Activated naive CD8-positive, alpha-beta T cell treated with anti-CD3 and anti-CD28 coated beads, Interleukin-2, amount 50 U/mL, for 24 hours (primary cell): ENCODE results near the gene PHACTR1.

Source experiments
- ATAC-seq: fragments of 150-1000 bp; cut with Tn5 transposase; one replicate; pipeline ENCODE4 v1.10.0; 2021
- DNase-seq: peaks from one replicate; pipeline ENCODE4 v3.0.0; 2021
- H3K27ac Mint-ChIP-seq: one replicate; pipeline ENCODE4 v1.8.0; 2021; ENCODE audit warnings: mild to moderate bottlenecking, mixed read lengths
- H3K27me3 Mint-ChIP-seq: one replicate; pipeline ENCODE4 v1.8.0; 2021; ENCODE audit warnings: mixed read lengths
- H3K36me3 Mint-ChIP-seq: one replicate; pipeline ENCODE4 v1.8.0; 2021; ENCODE audit warnings: low read depth, mixed read lengths
- H3K4me1 Mint-ChIP-seq: one replicate; pipeline ENCODE4 v1.8.0; 2021; ENCODE audit warnings: mixed read lengths
- H3K4me3 Mint-ChIP-seq: one replicate; pipeline ENCODE4 v1.8.0; 2021; ENCODE audit warnings: mild to moderate bottlenecking, moderate library complexity, mixed read lengths
- H3K9me3 Mint-ChIP-seq: one replicate; pipeline ENCODE4 v1.8.0; 2021; ENCODE audit warnings: mixed read lengths

The PHACTR1 gene

DNA sequence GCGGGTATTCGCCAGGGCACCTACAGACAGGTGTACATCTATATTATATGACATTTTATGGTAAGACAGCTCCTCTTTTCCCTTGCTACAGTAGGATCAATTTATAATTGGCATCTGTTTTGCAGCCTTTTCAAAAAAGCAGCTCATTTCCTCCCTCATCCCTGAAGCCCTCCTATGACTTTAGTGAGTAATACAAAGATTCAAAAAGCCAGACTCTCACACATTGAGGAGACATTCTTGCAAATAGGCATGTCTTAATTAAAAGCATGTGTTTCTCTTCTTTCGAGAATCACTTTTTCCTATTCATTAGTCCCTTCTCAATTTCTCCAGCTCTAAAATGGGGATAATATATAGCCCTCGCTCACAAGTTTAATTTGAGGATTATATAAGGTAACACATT, 328.3 kb downstream of the PHACTR1 start:
- no peaks in the 10 kb centered on the region for H3K36me3 Mint-ChIP-seq
- no peak overlapping the region for H3K4me3 Mint-ChIP-seq
- no peak for DNase-seq
- H3K27ac Mint-ChIP-seq = no peak overlapping the region
- H3K27me3 Mint-ChIP-seq = peaks cover 11% of the 10 kb centered on the region
- no peak for ATAC-seq
- no peaks in the 10 kb centered on the region for H3K9me3 Mint-ChIP-seq
- peaks cover 7% of the 10 kb centered on the region for H3K4me1 Mint-ChIP-seq

GRCh38 chr6:13045676-13046075, 329.1 kb downstream of the PHACTR1 start:
- Mint-ChIP-seq H3K9me3 (no peaks in the 10 kb centered on the region), H3K36me3 (no peaks in the 10 kb centered on the region), H3K4me1 (peaks cover 7% of the 10 kb centered on the region), H3K27me3 (peaks cover 7% of the 10 kb centered on the region), H3K4me3 (no peak overlapping the region), H3K27ac (no peak overlapping the region)
- no peak for ATAC-seq
- DNase-seq = no peak

- Mint-ChIP-seq H3K27ac (no peak overlapping the region), H3K4me1 (peaks cover 7% of the 10 kb centered on the region)
- no peak for ATAC-seq
Observed at GRCh38 chr6:13046084-13046483, 329.5 kb downstream of the PHACTR1 start.

DNA sequence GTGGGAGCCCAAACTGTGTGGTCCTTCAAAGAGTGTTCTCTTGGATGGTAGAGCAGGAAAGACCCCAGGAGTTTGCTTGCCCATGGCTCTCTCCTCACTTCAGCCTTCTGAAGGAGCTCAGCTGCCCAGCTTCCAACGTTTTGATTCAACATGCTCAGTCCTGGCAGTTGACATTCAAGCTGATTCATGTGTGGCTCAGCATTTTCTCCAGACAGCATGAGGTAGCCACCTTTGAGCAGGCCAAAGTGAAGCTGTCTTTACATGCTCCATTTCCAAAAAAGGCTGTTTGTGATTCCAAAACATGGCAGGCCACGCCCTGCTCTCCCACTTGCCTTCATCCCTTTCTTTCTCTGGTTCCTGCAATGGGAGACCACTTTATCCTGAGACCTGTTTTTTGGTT, 331.5 kb downstream of the PHACTR1 start:
- no peak for ATAC-seq
- no peak for DNase-seq
- H3K9me3 Mint-ChIP-seq = no peaks in the 10 kb centered on the region
- no peak overlapping the region for H3K4me3 Mint-ChIP-seq
- H3K27me3 Mint-ChIP-seq = peaks cover 6% of the 10 kb centered on the region
- H3K27ac Mint-ChIP-seq = no peak overlapping the region
- no peaks in the 10 kb centered on the region for H3K36me3 Mint-ChIP-seq
- H3K4me1 Mint-ChIP-seq = peaks cover under 1% of the 10 kb centered on the region

More at GRCh38 chr6:13046084-13046483, 329.5 kb downstream of the PHACTR1 start:
- no peak for DNase-seq
- no peaks in the 10 kb centered on the region for H3K9me3 Mint-ChIP-seq
- peaks cover 7% of the 10 kb centered on the region for H3K27me3 Mint-ChIP-seq
- H3K4me3 Mint-ChIP-seq = no peak overlapping the region
- H3K36me3 Mint-ChIP-seq = no peaks in the 10 kb centered on the region

DNA sequence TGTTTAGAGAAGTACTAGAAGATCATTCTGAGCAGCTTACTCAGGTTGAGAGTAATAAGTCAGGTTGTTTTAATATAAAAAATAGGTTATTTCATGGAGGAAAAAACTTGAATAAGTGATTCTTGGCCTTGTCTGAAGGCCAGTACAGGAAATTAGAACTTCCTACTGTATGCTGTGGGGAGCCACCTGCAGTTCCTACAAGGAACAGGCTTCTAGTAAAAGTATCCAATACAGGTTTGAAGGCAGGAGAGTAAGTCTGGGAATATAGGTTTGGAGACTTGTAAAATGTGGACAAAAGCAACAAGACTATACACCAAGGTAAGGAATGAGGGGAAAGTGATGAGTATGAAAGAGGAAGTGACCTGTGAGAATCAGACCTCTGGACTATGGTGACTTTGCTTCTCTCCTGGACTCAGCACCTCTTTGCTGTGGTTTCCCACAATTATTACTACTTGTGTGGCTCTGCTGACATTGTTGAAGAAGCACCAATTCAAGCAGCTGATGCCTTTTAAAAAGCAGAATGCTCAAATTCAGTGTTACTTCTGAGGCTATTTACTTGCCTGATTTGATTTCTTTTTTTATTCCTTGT, 333.2 kb downstream of the PHACTR1 start:
- ATAC-seq = no peak

GRCh38 chr6:13053006-13053461, 336.5 kb downstream of the PHACTR1 start:
- Mint-ChIP-seq H3K9me3 (no peaks in the 10 kb centered on the region), H3K27ac (no peak overlapping the region), H3K36me3 (no peaks in the 10 kb centered on the region), H3K27me3 (peaks cover 5% of the 10 kb centered on the region), H3K4me3 (no peak overlapping the region), H3K4me1 (no peaks in the 10 kb centered on the region)
- ATAC-seq (no peak), DNase-seq (no peak)

More for the DNA sequence above, 333.2 kb downstream of the PHACTR1 start:
- H3K27me3 Mint-ChIP-seq = peaks cover 7% of the 10 kb centered on the region
- no peak for DNase-seq
- H3K9me3 Mint-ChIP-seq = no peaks in the 10 kb centered on the region
- no peak overlapping the region for H3K27ac Mint-ChIP-seq
- H3K36me3 Mint-ChIP-seq = no peaks in the 10 kb centered on the region
- no peaks in the 10 kb centered on the region for H3K4me1 Mint-ChIP-seq
- H3K4me3 Mint-ChIP-seq = no peak overlapping the region

- Mint-ChIP-seq H3K9me3 (no peaks in the 10 kb centered on the region), H3K27ac (no peak overlapping the region), H3K36me3 (no peaks in the 10 kb centered on the region), H3K27me3 (peaks cover 2% of the 10 kb centered on the region), H3K4me1 (no peaks in the 10 kb centered on the region), H3K4me3 (no peak overlapping the region)
- no peak for DNase-seq
- ATAC-seq = no peak
Observed at GRCh38 chr6:13058051-13058450, 341.5 kb downstream of the PHACTR1 start.

GRCh38 chr6:13059026-13059425, 342.5 kb downstream of the PHACTR1 start:
- DNase-seq = no peak
- no peaks in the 10 kb centered on the region for H3K4me1 Mint-ChIP-seq
- no peak overlapping the region for H3K4me3 Mint-ChIP-seq
- ATAC-seq = no peak
- no peaks in the 10 kb centered on the region for H3K36me3 Mint-ChIP-seq
- no peaks in the 10 kb centered on the region for H3K9me3 Mint-ChIP-seq
- H3K27me3 Mint-ChIP-seq = peaks cover 2% of the 10 kb centered on the region
- no peak overlapping the region for H3K27ac Mint-ChIP-seq

DNA sequence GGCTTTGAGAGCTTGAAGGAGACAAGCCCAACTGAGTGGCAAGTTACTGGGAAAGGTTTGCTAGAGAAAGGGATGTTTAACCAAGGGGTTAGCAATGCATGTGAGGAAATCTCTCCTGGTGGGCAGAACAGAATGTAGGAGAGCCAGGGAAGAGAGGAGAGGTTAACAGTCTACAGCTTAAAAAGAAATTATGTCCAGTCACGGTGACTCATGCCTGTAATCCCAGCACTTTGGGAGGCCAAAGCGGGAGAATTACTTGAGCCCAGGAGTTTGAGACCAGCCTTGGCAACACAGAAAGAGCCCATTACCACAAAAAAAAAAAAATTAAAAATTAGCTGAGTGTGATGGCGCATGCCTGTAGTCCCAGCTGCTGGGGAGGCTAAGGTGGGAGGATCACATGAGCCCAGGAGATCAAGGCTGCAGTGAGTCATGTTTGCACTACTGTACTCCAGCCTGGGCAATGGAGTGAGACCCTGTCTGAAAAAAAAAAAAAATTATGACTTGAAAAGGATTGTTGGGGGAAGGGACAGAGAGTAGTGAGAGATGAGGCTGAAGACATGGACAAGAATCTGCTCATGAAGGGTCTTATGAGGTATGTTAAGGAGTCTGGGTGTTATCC, 346.8 kb downstream of the PHACTR1 start:
- DNase-seq (no peak), ATAC-seq (no peak)
- no peaks in the 10 kb centered on the region for H3K36me3 Mint-ChIP-seq
- H3K4me3 Mint-ChIP-seq = no peak overlapping the region
- H3K9me3 Mint-ChIP-seq = no peaks in the 10 kb centered on the region
- H3K27ac Mint-ChIP-seq = no peak overlapping the region
- no peaks in the 10 kb centered on the region for H3K27me3 Mint-ChIP-seq
- H3K4me1 Mint-ChIP-seq = no peaks in the 10 kb centered on the region

- ATAC-seq (no peak), DNase-seq (no peak)
- H3K9me3 Mint-ChIP-seq = no peaks in the 10 kb centered on the region
- H3K27ac Mint-ChIP-seq = no peak overlapping the region
- no peak overlapping the region for H3K4me3 Mint-ChIP-seq
- peaks cover 2% of the 10 kb centered on the region for H3K4me1 Mint-ChIP-seq
- H3K27me3 Mint-ChIP-seq = no peaks in the 10 kb centered on the region
- no peaks in the 10 kb centered on the region for H3K36me3 Mint-ChIP-seq
Observed at GRCh38 chr6:13065581-13065980, 349.0 kb downstream of the PHACTR1 start.

DNA sequence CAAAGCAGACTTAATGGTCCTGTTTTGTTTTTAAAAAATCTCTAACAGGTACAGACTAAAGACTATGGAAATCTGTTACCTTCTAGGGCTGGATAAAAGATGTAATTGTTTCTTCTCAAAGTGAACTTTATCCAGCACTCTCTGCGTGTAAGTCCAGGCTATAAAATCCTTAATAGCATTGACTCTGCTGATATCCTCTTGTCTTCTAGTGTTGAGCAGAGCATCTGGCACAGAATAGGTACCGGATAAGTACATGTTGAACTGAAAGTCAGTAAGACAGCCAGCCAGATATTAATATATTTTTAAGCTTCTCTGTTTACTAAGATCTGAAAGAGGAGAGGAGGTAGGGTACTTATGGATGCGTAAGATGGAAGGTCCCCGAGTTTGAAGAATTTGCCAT, 349.5 kb downstream of the PHACTR1 start:
- Mint-ChIP-seq H3K36me3 (no peaks in the 10 kb centered on the region), H3K27me3 (no peaks in the 10 kb centered on the region), H3K4me3 (no peak overlapping the region), H3K27ac (no peak overlapping the region), H3K4me1 (peaks cover 2% of the 10 kb centered on the region), H3K9me3 (no peaks in the 10 kb centered on the region)
- no peak for DNase-seq
- ATAC-seq = no peak

- Mint-ChIP-seq H3K27ac (no peak overlapping the region), H3K36me3 (no peaks in the 10 kb centered on the region), H3K27me3 (no peaks in the 10 kb centered on the region), H3K4me3 (no peak overlapping the region), H3K9me3 (no peaks in the 10 kb centered on the region), H3K4me1 (peaks cover 2% of the 10 kb centered on the region)
- ATAC-seq = no peak
- DNase-seq = no peak
Observed at GRCh38 chr6:13066820-13067219, 350.3 kb downstream of the PHACTR1 start.

GRCh38 chr6:13068586-13069210, 352.1 kb downstream of the PHACTR1 start:
- Mint-ChIP-seq H3K36me3 (no peaks in the 10 kb centered on the region), H3K27me3 (no peaks in the 10 kb centered on the region), H3K4me1 (peaks cover 2% of the 10 kb centered on the region), H3K4me3 (no peak overlapping the region), H3K9me3 (no peaks in the 10 kb centered on the region), H3K27ac (no peak overlapping the region)
- ATAC-seq = no peak
- DNase-seq = no peak

GRCh38 chr6:13071550-13072345, 355.2 kb downstream of the PHACTR1 start:
- no peak overlapping the region for H3K4me3 Mint-ChIP-seq
- H3K4me1 Mint-ChIP-seq = peaks cover 2% of the 10 kb centered on the region
- H3K36me3 Mint-ChIP-seq = no peaks in the 10 kb centered on the region
- H3K27me3 Mint-ChIP-seq = no peaks in the 10 kb centered on the region
- ATAC-seq (no peak), DNase-seq (no peak)
- no peaks in the 10 kb centered on the region for H3K9me3 Mint-ChIP-seq
- H3K27ac Mint-ChIP-seq = no peak overlapping the region
